ENCODE results near the gene PML.

GRCh38 chr15:74060251-74060650 is 65.7 kb downstream of the PML start:
- TF ChIP-seq CEBPB (IDR thresholded peaks at IDR 0.05; ENCODE audit: low read depth, low read length) = no peak
- TF ChIP-seq CTCF (conservative IDR thresholded peaks at IDR 0.05; ENCODE audit: low read depth, low read length) = no peak
- TF ChIP-seq MAZ (IDR thresholded peaks at IDR 0.05; ENCODE audit: borderline replicate concordance, low read depth, low read length) = no peak
- no peak for TF ChIP-seq USF2 (IDR thresholded peaks at IDR 0.05; ENCODE audit: low read depth, low read length)
- TF ChIP-seq RFX5 (IDR thresholded peaks at IDR 0.05; ENCODE audit: low read depth, low read length) = no peak
- no peak for TF ChIP-seq POLR2A (IDR thresholded peaks at IDR 0.05; ENCODE audit: low read depth, low read length)
- TF ChIP-seq RAD21 (IDR thresholded peaks at IDR 0.05; ENCODE audit: low read length) = no peak
- TF ChIP-seq FOS (IDR thresholded peaks at IDR 0.05; ENCODE audit: low read depth, low read length) = no peak
- TF ChIP-seq SMC3 (IDR thresholded peaks at IDR 0.05; ENCODE audit: low read depth, low read length) = no peak
- TF ChIP-seq RCOR1 (IDR thresholded peaks at IDR 0.05; ENCODE audit: insufficient replicate concordance, low read length) = no peak

Data from IMR-90 (cell line).